GM11168 (cell line): ENCODE measurements around the gene TPSAB1.

Experiments used
- in situ Hi-C: fragments of 300-500 bp; cut with MboI; formaldehyde crosslinking; loops from one replicate; pipeline ENCODE4 v1.12.0; 2022; ENCODE audit warnings: low sequenced_read_pairs; ENCODE audit not compliant: unreplicated experiment

Gene TPSAB1

DNA sequence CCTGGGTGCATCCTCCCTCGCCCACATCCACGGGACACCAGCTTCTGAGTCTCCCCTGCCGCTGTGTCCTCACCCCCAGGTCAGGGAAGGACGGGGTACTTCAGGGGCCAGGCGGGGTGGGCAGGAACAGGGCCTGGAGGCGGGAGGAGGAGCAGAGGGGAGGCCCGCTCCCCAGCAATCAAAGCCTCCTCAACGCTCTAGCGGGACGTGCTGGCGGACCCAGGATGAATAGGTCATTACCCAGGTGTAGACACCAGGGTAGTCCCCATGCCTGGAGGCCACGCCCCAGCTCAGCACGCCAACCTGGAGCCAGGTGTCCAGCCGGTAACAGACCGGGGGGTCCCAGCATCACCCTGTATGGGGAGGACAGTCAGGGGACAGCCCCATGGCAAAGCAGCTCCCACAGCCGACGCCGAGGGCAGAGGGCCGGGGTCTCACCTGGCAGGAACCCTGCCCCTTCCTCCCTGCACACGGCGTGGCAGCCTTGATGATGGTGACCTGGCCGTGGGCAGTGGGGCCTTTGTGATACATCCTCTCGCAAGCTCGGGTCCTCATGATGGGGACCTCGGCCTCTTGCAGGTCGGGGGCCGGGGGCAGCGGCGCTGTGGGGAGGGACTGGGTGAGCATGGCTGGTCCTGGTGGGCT, 39.6 kb downstream of the TPSAB1 start:
- in situ Hi-C loops, result no loop called here

DNA sequence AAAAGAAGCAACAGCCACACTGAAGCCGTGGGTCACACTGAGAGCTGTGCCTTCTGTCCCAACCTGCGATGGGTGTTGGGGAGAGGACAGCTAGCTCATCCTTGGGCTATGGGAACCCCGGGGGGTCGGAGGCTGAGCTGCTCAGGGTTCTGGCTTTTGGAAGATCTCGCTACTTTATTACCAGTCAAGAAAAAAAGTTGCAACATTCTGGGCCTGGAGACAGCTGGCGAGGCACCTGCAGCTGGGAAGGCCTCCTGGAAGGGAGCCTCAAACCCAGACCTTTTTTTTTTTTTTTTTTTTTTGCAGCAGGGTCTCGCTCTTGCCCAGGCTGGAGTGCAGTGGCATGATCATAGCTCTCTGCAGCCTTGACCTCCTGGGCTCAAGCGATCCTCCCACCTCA, 40.3 kb downstream of the TPSAB1 start:
- in situ Hi-C loops, result no loop called here

DNA sequence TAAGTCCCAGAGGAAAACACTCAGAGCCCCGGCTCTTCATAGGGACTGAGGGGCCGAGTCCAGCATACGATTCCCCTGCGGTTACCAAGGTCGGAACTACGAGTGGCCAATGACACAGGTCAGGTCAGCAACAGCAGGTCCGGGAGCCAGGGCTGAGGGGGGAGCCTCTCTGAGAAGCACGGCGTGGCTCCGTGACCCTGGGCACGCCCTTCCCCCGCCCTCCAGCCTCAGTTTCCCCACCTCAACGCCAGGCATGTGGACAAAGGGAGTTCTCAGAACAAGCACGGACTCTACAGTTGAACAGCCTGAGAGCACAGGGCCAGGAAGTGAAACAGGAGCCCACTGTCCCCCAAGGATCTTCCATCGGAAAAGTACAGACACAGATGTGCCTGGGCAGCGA, 41.0 kb downstream of the TPSAB1 start:
- in situ Hi-C loops, result no loop called here

DNA sequence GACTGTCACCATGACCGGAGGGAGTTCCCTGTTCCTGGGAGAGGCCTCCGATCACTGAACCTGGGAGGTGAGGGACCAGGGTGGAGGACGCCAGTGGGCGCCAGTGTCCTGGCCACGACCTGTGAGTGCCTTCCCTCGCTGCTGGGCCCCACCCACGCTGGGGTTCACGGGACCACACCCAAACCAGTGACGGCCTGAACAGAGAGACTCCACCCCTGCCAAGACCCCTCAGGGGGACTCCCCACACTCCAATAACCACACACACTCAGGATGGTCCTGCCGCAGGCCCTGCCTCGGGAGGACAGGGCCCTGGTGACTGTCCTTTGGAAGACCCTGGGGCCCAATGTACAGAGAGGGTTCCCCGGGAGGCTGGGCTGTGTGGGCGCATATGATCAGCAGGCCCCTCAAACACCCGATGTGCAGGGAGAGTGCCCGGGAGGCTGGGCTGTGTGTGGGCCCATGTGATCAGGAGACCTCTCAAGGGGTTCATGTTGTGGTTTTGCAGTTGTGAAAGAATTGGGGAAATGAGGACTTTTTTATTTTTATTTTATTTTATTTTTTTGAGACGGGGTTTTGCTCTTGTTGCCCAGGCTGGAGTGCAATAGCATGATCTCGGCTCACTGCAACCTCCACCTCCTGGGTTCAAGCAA, 41.9 kb downstream of the TPSAB1 start:
- in situ Hi-C loops, result no loop called here

DNA sequence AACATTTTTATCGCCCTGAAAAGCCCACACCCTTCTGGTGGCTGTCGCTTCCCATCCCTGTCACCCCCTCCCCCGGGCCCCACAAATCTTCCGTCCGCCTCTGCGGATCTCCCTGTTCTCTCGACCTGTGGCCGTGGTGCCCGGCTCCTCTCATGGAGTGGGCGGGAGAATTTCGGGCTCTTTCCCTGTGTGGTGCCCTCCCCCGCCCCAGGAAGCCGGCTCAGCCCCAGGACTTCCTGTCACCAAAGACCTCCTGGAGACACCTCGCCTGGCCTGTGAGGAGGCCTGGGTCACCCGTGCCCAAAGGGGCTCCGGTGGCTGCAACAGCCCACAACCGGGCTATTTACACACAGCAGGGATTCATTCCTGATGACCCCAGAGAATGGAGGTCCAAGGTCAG, 42.8 kb downstream of the TPSAB1 start:
- in situ Hi-C loops, result no loop called here

DNA sequence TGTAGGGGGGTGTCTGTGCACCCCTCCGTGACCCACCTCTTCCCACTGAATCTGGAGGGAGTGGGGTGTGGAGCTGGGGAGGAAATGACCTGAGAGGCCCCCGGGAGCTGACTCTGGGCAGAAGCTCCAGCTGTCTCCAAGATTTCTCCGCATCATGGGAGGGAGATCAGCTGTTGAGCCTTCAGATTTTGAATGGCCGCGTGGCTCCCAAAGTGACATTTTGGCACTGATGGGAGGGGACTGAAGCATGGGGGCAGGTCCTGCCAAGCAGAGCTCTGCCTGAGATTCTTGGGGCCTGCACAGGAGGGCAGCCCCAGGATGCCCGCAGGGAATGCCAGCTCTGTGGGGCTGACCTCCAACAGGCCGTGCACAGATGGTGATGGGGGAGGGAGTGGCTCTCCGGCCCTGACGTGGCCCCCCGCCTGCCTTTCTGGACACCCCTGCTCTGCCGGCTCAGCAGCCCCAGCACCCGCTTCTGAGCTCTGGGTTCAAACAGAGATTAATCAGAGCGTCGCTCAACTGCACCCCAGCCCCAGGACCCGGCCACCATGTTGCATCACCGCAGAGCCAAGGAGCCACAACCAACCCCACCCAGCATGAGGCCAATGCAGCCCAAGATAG, 43.6 kb downstream of the TPSAB1 start:
- in situ Hi-C loops, result no loop called here

DNA sequence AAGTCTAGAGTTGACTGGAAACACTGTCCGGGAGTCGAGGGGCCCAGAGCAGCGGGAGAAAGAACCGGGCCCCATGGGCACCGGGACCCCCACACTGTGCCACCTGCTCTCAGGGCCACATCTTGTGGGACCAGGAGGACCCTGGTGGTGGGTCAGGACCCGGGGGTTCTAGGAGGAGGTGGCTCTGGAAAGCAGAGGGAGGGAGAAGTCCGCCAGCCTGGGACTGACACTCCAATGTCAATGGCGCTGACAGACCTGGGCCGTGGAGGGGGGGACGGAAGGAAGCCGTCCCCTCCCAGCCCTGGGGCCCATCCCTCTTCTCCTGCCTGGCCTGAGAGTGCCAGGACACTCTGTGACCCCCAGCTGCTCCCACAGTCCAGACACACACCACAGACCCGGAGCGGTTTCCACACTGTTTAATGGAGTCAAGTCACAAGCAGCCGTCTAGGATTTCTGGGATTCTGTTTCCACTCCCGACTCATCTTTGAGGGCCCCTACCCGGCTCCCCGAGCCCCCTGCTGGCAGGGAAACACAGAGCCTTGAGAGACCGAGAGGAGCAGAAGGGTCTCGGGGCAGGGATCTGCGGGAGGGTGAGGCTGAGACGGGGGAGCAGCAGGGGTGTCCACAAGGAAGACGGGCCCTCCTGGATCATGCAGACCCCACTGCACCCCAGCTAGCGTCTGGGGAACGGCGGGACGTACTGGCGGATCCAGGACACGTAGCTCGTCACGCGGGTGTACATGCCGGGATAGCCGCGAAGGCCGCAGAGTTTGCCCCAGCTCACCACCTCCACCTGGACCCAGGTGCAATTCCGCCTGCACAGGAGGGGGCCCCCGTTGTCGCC, 45.4 kb downstream of the TPSAB1 start:
- in situ Hi-C loops, result no loop called here

DNA sequence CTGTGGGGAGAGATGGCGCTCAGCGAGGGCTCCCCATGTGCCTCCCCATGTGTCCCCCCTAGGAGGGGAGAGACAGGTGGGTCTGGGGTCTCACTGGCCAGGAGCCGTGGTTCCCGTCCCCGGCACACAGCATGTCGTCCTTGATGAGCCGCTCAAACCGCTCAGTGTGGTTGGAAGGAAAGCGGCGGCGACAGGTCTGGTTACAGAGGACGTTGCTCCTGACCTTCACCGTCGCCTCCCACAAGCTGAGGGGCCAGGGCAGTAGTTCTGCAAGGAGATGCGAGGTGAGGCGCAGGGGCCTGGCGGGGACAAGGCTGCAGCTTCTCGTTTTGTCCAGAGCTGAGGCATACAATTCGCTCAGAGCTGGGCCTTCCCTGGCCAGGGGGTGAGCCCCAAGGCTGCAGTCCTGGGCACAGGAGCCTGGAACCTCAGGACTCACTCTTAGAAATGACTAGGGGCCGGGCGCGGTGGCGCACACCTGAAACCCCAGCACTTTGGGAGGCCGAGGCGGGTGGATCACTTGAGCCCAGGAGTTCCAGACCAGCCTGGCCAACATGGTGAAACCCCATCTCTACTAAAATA, 46.1 kb downstream of the TPSAB1 start:
- in situ Hi-C loops, result no loop called here

DNA sequence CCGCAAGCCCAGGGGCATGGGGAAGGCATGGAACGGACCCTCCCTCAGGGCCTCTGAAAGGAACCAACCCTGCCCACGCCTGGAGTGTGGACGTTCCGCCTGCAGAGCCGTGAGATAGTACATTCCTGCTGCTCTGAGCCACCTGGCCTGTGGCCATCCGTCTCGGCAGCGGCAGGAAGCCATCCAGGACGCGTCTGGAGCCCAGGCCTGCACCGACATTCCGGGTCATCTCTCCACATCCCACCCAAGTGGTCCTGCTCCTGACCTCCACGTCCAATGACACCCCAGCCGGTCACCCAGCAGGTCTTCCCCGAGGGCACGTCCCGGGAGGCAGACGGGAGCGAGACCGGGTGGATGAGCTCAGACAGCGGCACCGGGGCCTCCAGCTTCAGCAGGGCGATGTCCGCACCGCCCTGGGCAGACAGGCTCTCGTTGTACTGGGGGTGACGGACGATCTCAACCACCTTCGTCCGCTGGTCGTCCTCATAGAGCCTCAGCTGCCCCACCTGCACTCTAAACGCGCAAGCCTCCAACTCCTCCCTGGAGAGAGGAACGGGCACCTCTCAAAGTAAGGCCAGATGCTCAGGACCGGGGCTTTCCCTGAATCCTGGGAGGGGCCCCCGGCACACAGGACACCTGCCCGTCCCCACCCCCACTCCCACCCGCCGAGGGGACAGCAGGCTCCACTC, 47.6 kb downstream of the TPSAB1 start:
- in situ Hi-C loops, result no loop called here

DNA sequence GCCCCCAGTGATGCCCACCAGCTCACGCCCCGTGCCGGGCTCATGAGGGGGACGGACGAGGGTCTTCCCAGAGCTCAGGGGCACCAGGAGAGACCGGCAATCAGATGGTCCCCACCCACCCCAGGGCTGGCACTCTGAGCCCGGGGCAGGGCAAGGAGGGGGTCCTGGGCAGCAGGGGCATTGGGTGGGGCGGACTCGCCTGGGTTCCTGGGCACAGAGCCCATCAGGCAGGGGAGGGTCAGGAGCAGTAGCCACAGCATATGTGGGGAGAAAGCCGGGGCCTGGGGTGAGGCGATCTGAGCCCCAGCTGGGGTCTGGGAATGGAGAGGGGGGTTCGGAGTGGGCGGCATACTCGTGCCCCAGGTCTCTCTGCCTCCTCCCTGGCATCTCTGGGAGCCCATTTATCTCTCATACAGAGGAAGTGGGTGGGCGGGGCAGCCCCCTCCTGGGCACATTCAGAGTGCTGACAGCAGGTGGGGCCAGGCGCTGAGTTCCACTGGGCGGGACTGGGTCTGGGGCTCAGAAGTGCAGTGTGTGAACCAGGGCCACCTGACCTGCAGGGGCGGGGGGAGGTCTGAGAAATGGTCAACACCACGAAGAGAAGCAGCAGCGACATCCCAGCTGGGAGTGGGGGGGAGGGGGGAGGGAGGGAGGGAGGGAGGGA, 48.4 kb downstream of the TPSAB1 start:
- in situ Hi-C loops, result no loop called here

DNA sequence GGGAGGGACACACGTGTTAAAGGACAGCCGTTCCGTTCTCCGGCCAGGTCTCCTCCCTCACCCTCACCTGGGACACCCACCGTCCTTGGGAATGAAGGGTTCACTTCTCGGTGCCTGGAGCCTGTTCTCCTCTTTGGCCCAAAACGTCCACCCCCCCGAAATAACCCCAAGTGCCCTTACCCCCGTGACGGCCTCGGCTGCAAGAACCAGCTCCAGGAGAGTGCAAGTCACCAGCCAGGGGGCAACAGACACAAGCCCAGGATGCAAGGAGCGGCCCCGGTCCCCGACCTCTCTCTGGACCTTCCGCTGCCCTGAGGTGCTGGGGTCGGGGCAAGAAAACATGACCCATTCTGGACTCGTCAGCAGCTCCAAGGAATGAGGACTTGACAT, 49.0 kb downstream of the TPSAB1 start:
- in situ Hi-C loops, result no loop called here

DNA sequence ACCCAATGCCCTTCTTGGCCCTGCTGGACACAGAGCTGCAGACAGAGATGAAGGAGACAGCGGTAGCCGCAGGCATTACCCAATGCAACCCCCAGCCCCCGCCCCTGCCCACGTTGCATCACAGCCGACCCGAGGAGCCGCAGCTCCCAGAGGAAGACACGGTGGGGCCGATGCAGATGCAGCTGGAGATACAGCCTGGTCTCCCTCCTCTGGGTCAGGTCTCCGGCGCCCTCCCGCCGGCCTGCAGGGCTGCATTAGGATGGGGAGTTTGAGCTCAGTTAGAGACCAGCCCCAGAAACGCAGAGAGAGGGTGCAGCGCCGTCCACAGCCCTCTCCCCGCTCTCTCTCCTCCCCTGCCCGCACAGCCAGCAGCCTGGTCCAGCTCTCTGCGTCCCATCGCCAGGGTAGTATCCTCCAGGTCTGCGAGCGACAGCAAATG, 49.6 kb downstream of the TPSAB1 start:
- in situ Hi-C loops, result no loop called here

DNA sequence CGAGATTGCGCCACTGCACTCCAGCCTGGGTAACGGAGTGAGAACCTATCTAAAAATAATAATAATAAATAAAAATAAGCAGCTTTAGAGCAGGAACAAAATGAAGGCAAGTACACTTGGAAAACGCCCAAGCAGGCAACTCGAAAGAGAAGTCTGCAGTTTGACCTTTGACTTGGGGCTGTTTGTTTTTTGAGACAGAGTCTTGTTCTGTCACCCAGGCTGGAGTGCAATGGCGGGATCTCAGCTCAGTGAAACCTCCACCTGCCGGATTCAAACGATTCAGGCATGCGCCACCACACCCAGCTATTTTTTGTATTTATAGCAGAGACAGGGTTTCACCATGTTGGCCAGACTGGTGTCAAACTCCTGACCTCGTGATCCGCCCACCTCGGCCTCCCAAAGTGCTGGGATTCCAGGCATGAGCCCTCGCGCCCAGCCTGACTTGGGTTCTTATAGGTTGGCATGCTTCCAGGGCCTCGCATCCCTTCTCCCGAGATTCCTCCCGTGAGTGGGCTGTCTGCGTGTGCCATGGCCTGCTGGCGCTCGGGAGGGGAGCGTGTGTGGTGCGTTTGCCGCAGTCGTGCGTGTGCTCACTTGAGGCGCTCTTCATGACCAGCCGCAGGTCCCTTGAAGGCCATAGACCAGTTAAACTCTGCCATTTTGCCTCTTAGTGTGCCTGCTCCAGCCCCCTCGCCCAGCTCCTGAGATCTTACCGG, 50.5 kb downstream of the TPSAB1 start:
- in situ Hi-C loops, result no loop called here

DNA sequence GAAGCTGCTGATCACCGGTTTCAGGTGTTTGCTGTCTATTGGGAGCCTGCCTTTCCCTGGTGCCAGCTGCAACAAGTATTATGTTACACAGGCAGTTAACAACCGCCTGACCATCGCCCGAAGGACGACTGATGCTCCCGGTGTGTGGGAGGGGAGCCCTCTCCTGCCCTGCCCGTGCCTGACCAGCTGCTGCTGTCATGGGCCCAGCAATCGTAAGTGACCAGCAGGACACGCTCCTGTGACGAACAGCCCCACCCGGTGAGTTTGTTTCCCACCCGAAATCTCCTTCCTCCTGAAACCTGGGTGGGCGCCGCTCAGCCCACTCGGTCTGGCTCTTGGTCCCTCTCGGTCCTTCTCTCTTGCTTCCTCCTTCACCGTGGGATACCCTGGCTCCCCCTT, 51.1 kb downstream of the TPSAB1 start:
- in situ Hi-C loops, result no loop called here
